WERI-Rb-1 (cell line): ENCODE data around the gene LDAH.

Experiments
- DNase-seq: peaks from one replicate; pipeline ENCODE4 v3.0.0-alpha.2; 2020
- H3K27ac ChIP-seq: fragments of 250-450 bp; sonication (Bioruptor Pico); 2 replicates; pipeline ENCODE4 v1.5.1; 2020; ENCODE audit warnings: mild to moderate bottlenecking, moderate library complexity
- H3K27me3 ChIP-seq: fragments of 250-450 bp; sonication (Bioruptor Pico); 2 replicates; pipeline ENCODE4 v1.5.1; 2021; ENCODE audit warnings: mild to moderate bottlenecking, low read depth, moderate library complexity; ENCODE audit not compliant: insufficient read depth, severe bottlenecking
- H3K36me3 ChIP-seq: fragments of 250-450 bp; sonication (Bioruptor Pico); 2 replicates; pipeline ENCODE4 v1.5.1; 2020; ENCODE audit warnings: mild to moderate bottlenecking, moderate library complexity
- H3K4me3 ChIP-seq: 2 replicates; pipeline ENCODE4 v1.5.1; 2011; ENCODE audit warnings: low read depth, mild to moderate bottlenecking, control low read depth, low read length
- H3K9me3 ChIP-seq: fragments of 250-450 bp; sonication (Bioruptor Pico); 2 replicates; pipeline ENCODE4 v1.5.1; 2021; ENCODE audit warnings: mild to moderate bottlenecking, moderate library complexity; ENCODE audit not compliant: severe bottlenecking
- TF ChIP-seq, protein P1 (sequence below): IDR thresholded peaks from 2 replicates; pipeline ENCODE4 v1.5.1; 2011; ENCODE audit warnings: low read depth, mild to moderate bottlenecking, control low read depth, inconsistent platforms, low read length

LDAH gene

DNA sequence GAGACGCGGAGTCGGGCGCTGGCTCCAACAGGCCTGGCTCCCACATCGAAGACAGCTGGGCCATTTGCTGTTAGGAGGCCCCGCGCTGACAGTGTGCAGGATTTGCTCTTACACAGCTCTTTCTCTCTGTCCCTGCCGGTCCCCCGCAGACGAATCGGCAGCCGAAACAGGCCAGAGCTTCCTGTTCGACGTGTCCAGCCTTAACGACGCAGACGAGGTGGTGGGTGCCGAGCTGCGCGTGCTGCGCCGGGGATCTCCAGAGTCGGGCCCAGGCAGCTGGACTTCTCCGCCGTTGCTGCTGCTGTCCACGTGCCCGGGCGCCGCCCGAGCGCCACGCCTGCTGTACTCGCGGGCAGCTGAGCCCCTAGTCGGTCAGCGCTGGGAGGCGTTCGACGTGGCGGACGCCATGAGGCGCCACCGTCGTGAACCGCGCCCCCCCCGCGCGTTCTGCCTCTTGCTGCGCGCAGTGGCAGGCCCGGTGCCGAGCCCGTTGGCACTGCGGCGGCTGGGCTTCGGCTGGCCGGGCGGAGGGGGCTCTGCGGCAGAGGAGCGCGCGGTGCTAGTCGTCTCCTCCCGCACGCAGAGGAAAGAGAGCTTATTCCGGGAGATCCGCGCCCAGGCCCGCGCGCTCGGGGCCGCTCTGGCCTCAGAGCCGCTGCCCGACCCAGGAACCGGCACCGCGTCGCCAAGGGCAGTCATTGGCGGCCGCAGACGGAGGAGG is 152.4 kb downstream of the LDAH start:
- H3K27me3 ChIP-seq: peaks cover 60% of the 10 kb centered on the region
- TF ChIP-seq, protein P1, sequence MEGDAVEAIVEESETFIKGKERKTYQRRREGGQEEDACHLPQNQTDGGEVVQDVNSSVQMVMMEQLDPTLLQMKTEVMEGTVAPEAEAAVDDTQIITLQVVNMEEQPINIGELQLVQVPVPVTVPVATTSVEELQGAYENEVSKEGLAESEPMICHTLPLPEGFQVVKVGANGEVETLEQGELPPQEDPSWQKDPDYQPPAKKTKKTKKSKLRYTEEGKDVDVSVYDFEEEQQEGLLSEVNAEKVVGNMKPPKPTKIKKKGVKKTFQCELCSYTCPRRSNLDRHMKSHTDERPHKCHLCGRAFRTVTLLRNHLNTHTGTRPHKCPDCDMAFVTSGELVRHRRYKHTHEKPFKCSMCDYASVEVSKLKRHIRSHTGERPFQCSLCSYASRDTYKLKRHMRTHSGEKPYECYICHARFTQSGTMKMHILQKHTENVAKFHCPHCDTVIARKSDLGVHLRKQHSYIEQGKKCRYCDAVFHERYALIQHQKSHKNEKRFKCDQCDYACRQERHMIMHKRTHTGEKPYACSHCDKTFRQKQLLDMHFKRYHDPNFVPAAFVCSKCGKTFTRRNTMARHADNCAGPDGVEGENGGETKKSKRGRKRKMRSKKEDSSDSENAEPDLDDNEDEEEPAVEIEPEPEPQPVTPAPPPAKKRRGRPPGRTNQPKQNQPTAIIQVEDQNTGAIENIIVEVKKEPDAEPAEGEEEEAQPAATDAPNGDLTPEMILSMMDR: no peak
- no peak overlapping the region for H3K27ac ChIP-seq
- H3K36me3 ChIP-seq: no peaks in the 10 kb centered on the region
- no peak for DNase-seq
- peaks cover 9% of the 10 kb centered on the region for H3K9me3 ChIP-seq
- no peak overlapping the region for H3K4me3 ChIP-seq

DNA sequence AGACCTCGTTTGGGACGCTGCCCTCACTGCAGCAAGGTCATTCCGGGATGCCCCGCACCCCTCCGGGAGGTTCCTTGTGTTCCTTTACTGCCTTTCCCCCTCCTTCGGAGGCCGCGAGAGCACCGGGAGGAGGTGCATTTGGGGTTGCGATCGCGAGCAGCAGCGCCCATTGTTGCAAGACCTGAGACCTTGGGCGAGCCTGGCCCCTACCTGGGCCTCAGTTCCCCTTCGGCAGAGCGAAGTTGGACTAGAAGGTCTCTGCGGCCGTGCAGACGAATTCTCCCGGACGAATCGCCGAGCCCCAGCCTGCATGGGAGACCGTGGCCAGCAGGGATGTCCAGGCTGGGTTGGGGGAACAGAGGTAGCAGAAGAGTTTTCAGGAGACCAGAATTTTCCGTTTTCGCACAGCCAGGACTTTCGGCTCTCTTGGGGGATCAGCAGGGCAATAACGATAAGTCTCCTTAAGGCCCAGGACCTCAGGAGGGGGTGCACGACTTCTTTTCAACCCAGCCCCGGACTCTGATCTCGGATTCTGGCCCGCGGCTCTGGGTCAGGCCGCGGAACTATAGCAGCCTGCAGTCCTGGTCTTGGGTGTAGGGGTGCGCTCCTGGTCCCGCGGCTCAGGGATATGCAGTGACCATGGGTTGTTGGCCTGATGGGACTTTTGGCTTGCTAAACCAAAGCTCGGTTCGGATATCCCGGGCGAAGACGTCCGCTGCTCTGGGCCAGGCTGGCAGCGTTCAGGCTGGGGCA is 153.2 kb downstream of the LDAH start:
- Histone ChIP-seq H3K9me3 (peaks cover 9% of the 10 kb centered on the region), H3K27ac (no peak overlapping the region), H3K4me3 (no peak overlapping the region), H3K27me3 (peaks cover 67% of the 10 kb centered on the region), H3K36me3 (no peaks in the 10 kb centered on the region)
- no peak for DNase-seq
- TF ChIP-seq, protein P1: no peak

DNA sequence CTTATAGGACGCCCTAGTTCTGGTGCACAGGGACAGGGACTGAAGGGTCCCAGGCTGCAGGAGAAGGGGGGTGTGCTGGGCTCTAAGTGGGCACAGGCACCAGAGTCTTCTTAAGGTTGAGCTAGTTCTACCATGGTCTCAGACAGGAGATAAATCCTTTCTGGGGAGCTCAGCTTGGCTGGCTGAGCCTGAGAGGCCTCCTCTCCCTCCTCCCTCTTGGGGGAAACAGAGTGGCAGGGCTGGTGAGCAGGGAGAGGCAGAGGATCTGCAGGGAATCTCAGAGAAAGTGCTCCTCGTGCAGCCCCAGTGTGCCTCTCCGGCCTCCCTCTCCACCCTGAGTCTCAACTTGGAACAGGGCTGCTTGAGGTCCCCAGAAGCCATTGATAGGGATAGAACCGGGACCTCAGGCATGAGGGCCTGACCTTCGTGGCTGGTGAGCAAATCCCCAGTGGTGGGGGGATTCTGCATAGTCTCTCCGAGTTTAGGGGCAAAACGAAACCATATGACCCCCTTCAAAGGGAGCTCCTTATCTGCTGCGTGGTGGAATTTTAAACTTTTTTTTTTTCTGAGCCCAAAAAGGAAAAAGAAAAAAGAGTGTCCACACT is 153.9 kb downstream of the LDAH start:
- peaks cover 75% of the 10 kb centered on the region for H3K27me3 ChIP-seq
- TF ChIP-seq, protein P1: no peak
- H3K27ac ChIP-seq: no peak overlapping the region
- DNase-seq: no peak
- no peaks in the 10 kb centered on the region for H3K36me3 ChIP-seq
- peaks cover 9% of the 10 kb centered on the region for H3K9me3 ChIP-seq
- no peak overlapping the region for H3K4me3 ChIP-seq

DNA sequence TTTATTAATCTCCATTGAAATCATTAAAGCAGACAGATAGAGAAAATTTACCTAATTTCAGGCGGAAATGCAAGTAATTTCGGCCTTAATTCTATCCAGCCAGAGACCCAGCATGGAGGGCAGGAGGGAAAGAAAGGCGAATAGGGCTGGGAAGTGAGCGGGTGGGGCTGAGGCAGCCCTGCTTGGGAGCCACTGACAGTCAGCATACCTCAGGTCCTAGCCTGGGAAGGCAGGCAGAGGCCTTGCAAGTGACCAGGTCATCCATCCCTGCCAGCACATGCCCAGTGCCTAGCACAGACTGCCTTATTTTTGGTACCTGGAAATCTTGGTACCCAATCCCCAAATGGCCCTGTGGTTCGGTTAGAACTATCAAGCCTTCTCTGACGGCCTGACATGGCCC is 154.4 kb downstream of the LDAH start:
- TF ChIP-seq, protein P1: no peak
- DNase-seq: no peak
- no peak overlapping the region for H3K27ac ChIP-seq
- no peaks in the 10 kb centered on the region for H3K36me3 ChIP-seq
- peaks cover 9% of the 10 kb centered on the region for H3K9me3 ChIP-seq
- H3K4me3 ChIP-seq: no peak overlapping the region
- H3K27me3 ChIP-seq: peaks cover 80% of the 10 kb centered on the region

DNA sequence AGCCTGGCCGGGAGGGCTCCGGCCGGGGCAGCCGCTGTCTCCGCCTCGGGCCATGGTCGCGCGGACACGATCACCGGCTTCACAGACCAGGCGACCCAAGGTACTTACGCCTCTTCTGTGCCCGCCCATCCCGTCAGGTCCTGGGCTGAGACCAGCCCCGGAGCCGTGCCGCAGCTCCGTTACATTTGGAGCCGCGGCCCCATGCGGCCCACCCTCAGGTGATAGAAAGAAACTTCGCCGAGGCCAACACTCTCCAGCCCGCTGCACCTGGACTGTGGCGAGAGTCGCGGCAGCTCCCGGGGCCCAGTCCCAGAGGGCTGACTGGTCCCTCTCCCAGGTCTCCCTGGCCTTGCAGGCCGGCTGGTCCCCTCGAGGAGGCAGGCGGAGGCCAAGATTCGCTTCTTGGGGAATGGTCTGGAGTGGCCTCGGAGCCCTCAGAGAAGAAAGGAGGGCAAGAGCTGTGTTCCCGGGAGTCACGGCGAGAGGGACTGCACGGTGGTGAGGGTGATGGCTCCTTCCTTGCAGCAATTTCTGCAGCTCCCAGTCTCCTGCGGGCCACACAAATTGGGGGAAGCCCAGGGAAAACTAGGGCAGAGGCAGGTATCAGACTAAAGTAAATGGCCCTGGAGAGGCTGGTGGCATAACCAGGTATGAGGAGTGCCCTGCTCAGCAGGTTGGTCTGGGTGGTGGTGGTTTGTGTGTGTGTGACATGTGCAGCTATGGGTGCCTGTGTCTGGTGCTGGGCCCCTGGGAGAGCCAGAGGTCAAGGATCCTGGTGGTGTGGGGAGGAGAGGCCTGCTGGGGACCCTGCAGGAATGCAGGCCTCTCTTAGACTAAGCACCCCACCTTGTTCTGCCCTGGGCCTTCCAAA is 155.1 kb downstream of the LDAH start:
- peaks cover 9% of the 10 kb centered on the region for H3K9me3 ChIP-seq
- H3K36me3 ChIP-seq: no peaks in the 10 kb centered on the region
- H3K27me3 ChIP-seq: peaks cover 87% of the 10 kb centered on the region
- TF ChIP-seq, protein P1: no peak
- no peak overlapping the region for H3K27ac ChIP-seq
- DNase-seq: no peak
- peak overlapping the region; percentile 29 for H3K4me3 ChIP-seq
